ENCODE results near the gene CCDC33.

CCDC33 gene

GRCh38 chr15:74335396-74335795, 99.3 kb downstream of the CCDC33 start:
- WGBS (ENCODE audit: extremely low coverage, insufficient coverage, low lambda C conversion rate), result no CpG with 5 or more reads among the region's 8 CpGs
- Histone ChIP-seq H3K4me1 (ENCODE audit: control insufficient read depth, low read depth, low read length) (no peaks in the 10 kb centered on the region), H4K8ac (ENCODE audit: low read depth, low read length) (no peak overlapping the region), H3K56ac (ENCODE audit: low read length) (no peak overlapping the region), H2BK120ac (ENCODE audit: low read depth, low read length) (no peak overlapping the region), H3K27ac (ENCODE audit: low read depth, low read length) (no peak overlapping the region), H3K79me1 (ENCODE audit: low read length) (no peaks in the 10 kb centered on the region), H2BK15ac (replicated peaks; ENCODE audit: low read depth) (no peak overlapping the region), H3K36me3 (ENCODE audit: control insufficient read depth, insufficient read depth, low read length) (no peaks in the 10 kb centered on the region), H2AK5ac (ENCODE audit: low read length) (no peak overlapping the region), H3K4ac (ENCODE audit: low read depth, low read length) (no peak overlapping the region), H3K4me3 (ENCODE audit: low read length) (no peak overlapping the region), H3K79me2 (ENCODE audit: control insufficient read depth, insufficient read depth, low read length) (no peaks in the 10 kb centered on the region), H3K4me2 (ENCODE audit: low read length) (no peak overlapping the region), H3K18ac (ENCODE audit: low read length) (no peak overlapping the region), H3K27me3 (ENCODE audit: insufficient read depth, low read length, poor library complexity) (no peaks in the 10 kb centered on the region), H2BK5ac (ENCODE audit: low read length) (no peak overlapping the region), H4K5ac (ENCODE audit: low read length) (no peak overlapping the region), H3K9ac (ENCODE audit: low read length) (no peak overlapping the region), H3K23ac (ENCODE audit: low read length) (no peak overlapping the region)
- no peak for DNase-seq

DNA sequence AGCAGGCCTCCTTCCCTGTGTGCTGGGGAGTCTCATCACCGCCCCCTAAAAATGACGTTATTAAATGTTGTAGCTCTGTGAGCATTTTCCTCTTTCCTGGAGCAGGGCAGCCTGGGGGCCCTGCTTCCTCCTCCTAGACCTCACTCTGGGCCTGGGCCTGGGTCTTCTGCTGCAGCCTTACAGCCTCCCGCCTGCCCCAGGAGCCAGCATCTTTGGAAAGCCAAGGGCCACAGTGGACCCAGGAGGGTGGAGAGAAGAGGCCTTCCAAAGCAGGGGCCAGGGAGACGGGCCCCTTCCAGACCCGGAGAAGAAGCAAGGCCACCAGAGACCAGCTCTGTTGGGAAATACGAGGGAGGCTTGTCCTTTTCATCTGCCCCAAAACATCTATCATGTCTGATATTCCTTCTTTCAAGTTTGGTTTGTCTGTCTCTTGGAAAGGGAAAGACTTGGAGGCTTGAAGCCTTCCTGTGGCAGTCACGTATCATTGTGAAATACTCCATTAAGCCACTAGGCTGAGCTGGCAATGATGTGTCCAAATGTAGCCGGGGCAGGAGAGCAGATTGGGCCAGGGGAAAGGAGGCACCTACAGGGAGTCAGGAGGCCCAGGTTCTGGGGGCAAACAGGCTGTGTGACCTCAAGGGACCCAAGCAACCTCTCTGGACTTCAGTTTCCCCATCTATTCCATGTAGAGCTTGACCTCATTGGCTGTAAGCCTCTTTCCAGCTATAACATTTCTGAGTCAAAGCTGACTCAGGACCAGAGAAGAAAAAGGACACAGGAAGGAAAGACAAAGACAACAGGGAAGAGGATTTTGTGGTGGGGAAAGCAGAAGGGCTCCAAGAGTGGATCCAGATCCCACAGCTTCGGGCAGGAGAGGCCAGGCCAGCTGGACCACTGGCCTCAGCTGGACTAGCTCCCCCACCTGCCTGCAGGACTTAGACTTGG, 100.2 kb downstream of the CCDC33 start:
- H3K79me1 ChIP-seq (ENCODE audit: low read length), result no peaks in the 10 kb centered on the region
- no peak overlapping the region for H3K4ac ChIP-seq (ENCODE audit: low read depth, low read length)
- no peak overlapping the region for H3K4me3 ChIP-seq (ENCODE audit: low read length)
- no peak overlapping the region for H3K4me2 ChIP-seq (ENCODE audit: low read length)
- H3K4me1 ChIP-seq (ENCODE audit: control insufficient read depth, low read depth, low read length), result no peaks in the 10 kb centered on the region
- no peaks in the 10 kb centered on the region for H3K79me2 ChIP-seq (ENCODE audit: control insufficient read depth, insufficient read depth, low read length)
- no peak overlapping the region for H3K27ac ChIP-seq (ENCODE audit: low read depth, low read length)
- no peaks in the 10 kb centered on the region for H3K27me3 ChIP-seq (ENCODE audit: insufficient read depth, low read length, poor library complexity)
- H4K8ac ChIP-seq (ENCODE audit: low read depth, low read length), result no peak overlapping the region
- no peak overlapping the region for H2AK5ac ChIP-seq (ENCODE audit: low read length)
- no peaks in the 10 kb centered on the region for H3K36me3 ChIP-seq (ENCODE audit: control insufficient read depth, insufficient read depth, low read length)
- no peak overlapping the region for H3K9ac ChIP-seq (ENCODE audit: low read length)
- no peak overlapping the region for H2BK5ac ChIP-seq (ENCODE audit: low read length)
- DNase-seq, result no peak
- no CpG with 5 or more reads among the region's 9 CpGs for WGBS (ENCODE audit: extremely low coverage, insufficient coverage, low lambda C conversion rate)
- H3K18ac ChIP-seq (ENCODE audit: low read length), result no peak overlapping the region
- H4K5ac ChIP-seq (ENCODE audit: low read length), result no peak overlapping the region
- H2BK15ac ChIP-seq (replicated peaks; ENCODE audit: low read depth), result no peak overlapping the region
- no peak overlapping the region for H3K23ac ChIP-seq (ENCODE audit: low read length)
- H2BK120ac ChIP-seq (ENCODE audit: low read depth, low read length), result no peak overlapping the region
- no peak overlapping the region for H3K56ac ChIP-seq (ENCODE audit: low read length)

DNA sequence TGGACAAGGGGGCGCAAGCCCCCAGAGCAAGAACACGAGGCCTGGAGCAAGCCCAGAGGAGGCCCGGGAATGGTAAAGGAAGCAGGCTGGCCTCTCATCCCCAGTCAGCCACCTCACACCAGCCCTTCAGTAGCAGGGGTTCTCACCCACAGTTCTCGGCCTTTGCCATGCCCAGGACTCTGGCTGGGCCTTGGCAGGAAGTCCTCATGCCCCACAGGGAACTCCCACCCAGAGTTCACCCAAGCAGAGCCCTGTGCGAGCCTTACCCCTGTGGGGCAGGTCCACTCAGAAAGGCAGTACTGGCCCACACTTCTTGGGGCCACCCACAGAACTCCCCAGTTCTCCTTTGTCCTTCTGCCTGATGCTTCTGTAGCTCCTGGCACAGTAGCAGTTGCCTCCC, 101.0 kb downstream of the CCDC33 start:
- no peak overlapping the region for H2BK5ac ChIP-seq (ENCODE audit: low read length)
- H2BK15ac ChIP-seq (replicated peaks; ENCODE audit: low read depth), result no peak overlapping the region
- no peak overlapping the region for H3K4ac ChIP-seq (ENCODE audit: low read depth, low read length)
- no peak overlapping the region for H4K8ac ChIP-seq (ENCODE audit: low read depth, low read length)
- H3K4me1 ChIP-seq (ENCODE audit: control insufficient read depth, low read depth, low read length), result no peaks in the 10 kb centered on the region
- no peaks in the 10 kb centered on the region for H3K36me3 ChIP-seq (ENCODE audit: control insufficient read depth, insufficient read depth, low read length)
- H3K79me1 ChIP-seq (ENCODE audit: low read length), result no peaks in the 10 kb centered on the region
- no peak overlapping the region for H2BK120ac ChIP-seq (ENCODE audit: low read depth, low read length)
- no peak overlapping the region for H3K4me3 ChIP-seq (ENCODE audit: low read length)
- no peak for DNase-seq
- H3K9ac ChIP-seq (ENCODE audit: low read length), result no peak overlapping the region
- no peak overlapping the region for H2AK5ac ChIP-seq (ENCODE audit: low read length)
- H3K23ac ChIP-seq (ENCODE audit: low read length), result no peak overlapping the region
- no peak overlapping the region for H3K18ac ChIP-seq (ENCODE audit: low read length)
- H3K79me2 ChIP-seq (ENCODE audit: control insufficient read depth, insufficient read depth, low read length), result no peaks in the 10 kb centered on the region
- H3K4me2 ChIP-seq (ENCODE audit: low read length), result no peak overlapping the region
- WGBS (ENCODE audit: extremely low coverage, insufficient coverage, low lambda C conversion rate), result no CpG with 5 or more reads among the region's 5 CpGs
- no peak overlapping the region for H3K27ac ChIP-seq (ENCODE audit: low read depth, low read length)
- no peak overlapping the region for H3K56ac ChIP-seq (ENCODE audit: low read length)
- no peak overlapping the region for H4K5ac ChIP-seq (ENCODE audit: low read length)
- H3K27me3 ChIP-seq (ENCODE audit: insufficient read depth, low read length, poor library complexity), result no peaks in the 10 kb centered on the region

DNA sequence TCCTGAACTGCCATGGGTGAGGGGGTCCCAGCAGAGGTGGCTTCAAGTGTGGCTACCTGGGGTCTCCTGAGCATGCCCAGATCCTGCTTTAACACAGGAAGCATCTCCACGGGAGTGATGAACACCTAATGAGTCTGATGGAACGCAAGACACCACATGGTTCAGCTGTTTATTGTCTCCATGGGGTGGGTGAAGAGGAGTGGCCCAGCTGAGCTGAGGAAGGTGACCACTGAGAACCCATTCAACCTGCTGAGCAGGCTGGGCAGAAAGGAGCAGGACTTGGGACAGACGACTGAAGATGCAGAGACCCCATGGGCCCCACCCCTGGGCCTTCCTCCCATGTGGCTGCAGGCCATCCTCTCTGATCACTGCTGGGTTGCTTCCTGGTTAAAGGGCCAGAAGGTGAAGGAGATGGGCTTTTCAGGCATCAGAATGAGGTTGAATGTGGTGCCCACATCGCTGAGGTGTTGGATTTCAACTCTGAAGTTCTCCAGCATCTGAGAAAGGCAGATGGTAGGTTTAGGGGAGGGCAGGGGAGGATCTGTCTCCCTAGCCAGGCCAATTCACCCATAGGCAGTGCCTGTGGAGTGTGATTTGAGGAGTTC, 101.6 kb downstream of the CCDC33 start:
- H3K36me3 ChIP-seq (ENCODE audit: control insufficient read depth, insufficient read depth, low read length), result no peaks in the 10 kb centered on the region
- H3K79me1 ChIP-seq (ENCODE audit: low read length), result no peaks in the 10 kb centered on the region
- no peaks in the 10 kb centered on the region for H3K79me2 ChIP-seq (ENCODE audit: control insufficient read depth, insufficient read depth, low read length)
- H2BK15ac ChIP-seq (replicated peaks; ENCODE audit: low read depth), result no peak overlapping the region
- no CpG with 5 or more reads among the region's 4 CpGs for WGBS (ENCODE audit: extremely low coverage, insufficient coverage, low lambda C conversion rate)
- no peak overlapping the region for H4K5ac ChIP-seq (ENCODE audit: low read length)
- H3K27ac ChIP-seq (ENCODE audit: low read depth, low read length), result no peak overlapping the region
- H3K4ac ChIP-seq (ENCODE audit: low read depth, low read length), result no peak overlapping the region
- H3K4me2 ChIP-seq (ENCODE audit: low read length), result no peak overlapping the region
- no peak overlapping the region for H2BK120ac ChIP-seq (ENCODE audit: low read depth, low read length)
- no peak overlapping the region for H3K18ac ChIP-seq (ENCODE audit: low read length)
- H2AK5ac ChIP-seq (ENCODE audit: low read length), result peak overlapping the region; percentile 45
- H3K27me3 ChIP-seq (ENCODE audit: insufficient read depth, low read length, poor library complexity), result no peaks in the 10 kb centered on the region
- H3K23ac ChIP-seq (ENCODE audit: low read length), result no peak overlapping the region
- H3K56ac ChIP-seq (ENCODE audit: low read length), result no peak overlapping the region
- no peaks in the 10 kb centered on the region for H3K4me1 ChIP-seq (ENCODE audit: control insufficient read depth, low read depth, low read length)
- H2BK5ac ChIP-seq (ENCODE audit: low read length), result no peak overlapping the region
- no peak for DNase-seq
- H3K4me3 ChIP-seq (ENCODE audit: low read length), result no peak overlapping the region
- H4K8ac ChIP-seq (ENCODE audit: low read depth, low read length), result no peak overlapping the region
- no peak overlapping the region for H3K9ac ChIP-seq (ENCODE audit: low read length)

- Histone ChIP-seq H3K9ac (ENCODE audit: low read length) (no peak overlapping the region), H3K4me2 (ENCODE audit: low read length) (no peak overlapping the region), H2BK15ac (replicated peaks; ENCODE audit: low read depth) (no peak overlapping the region), H3K4me1 (ENCODE audit: control insufficient read depth, low read depth, low read length) (no peaks in the 10 kb centered on the region), H3K27me3 (ENCODE audit: insufficient read depth, low read length, poor library complexity) (no peaks in the 10 kb centered on the region), H3K4ac (ENCODE audit: low read depth, low read length) (no peak overlapping the region), H2AK5ac (ENCODE audit: low read length) (no peak overlapping the region), H3K27ac (ENCODE audit: low read depth, low read length) (no peak overlapping the region), H3K18ac (ENCODE audit: low read length) (no peak overlapping the region), H3K56ac (ENCODE audit: low read length) (no peak overlapping the region), H4K8ac (ENCODE audit: low read depth, low read length) (no peak overlapping the region), H4K5ac (ENCODE audit: low read length) (no peak overlapping the region), H2BK5ac (ENCODE audit: low read length) (no peak overlapping the region), H3K79me2 (ENCODE audit: control insufficient read depth, insufficient read depth, low read length) (no peaks in the 10 kb centered on the region), H3K23ac (ENCODE audit: low read length) (no peak overlapping the region), H3K4me3 (ENCODE audit: low read length) (no peak overlapping the region), H3K36me3 (ENCODE audit: control insufficient read depth, insufficient read depth, low read length) (no peaks in the 10 kb centered on the region), H2BK120ac (ENCODE audit: low read depth, low read length) (no peak overlapping the region), H3K79me1 (ENCODE audit: low read length) (no peaks in the 10 kb centered on the region)
- whole genome bisulfite sequencing (ENCODE audit: extremely low coverage, insufficient coverage, low lambda C conversion rate), result no CpG with 5 or more reads among the region's 5 CpGs
- no peak for DNase-seq
Observed at GRCh38 chr15:74338676-74339075, 102.5 kb downstream of the CCDC33 start.
